ENCODE results near the gene GNG4.

Gene GNG4

DNA sequence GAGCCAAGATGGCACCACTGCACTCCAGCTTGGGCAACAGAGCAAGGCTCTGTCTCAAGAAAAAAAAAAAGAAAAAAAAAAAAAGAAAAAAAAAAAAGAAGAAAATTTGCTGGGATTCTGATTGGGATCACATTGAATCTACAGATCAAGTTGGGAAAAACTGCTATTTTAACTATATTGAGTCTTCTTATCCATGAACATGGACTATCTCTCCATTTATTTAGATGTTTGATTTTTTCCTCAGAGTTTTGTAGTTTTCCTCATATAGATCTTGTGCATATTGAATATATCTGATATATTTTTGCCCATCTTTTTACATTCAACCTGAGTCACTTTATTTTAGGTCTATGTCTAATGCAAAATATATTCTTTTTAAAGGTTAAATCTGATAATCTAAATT is 87.0 kb downstream of the GNG4 start:
- DNase-seq (ENCODE audit: low read depth, low spot score) = no peak
- TF ChIP-seq, protein P1, sequence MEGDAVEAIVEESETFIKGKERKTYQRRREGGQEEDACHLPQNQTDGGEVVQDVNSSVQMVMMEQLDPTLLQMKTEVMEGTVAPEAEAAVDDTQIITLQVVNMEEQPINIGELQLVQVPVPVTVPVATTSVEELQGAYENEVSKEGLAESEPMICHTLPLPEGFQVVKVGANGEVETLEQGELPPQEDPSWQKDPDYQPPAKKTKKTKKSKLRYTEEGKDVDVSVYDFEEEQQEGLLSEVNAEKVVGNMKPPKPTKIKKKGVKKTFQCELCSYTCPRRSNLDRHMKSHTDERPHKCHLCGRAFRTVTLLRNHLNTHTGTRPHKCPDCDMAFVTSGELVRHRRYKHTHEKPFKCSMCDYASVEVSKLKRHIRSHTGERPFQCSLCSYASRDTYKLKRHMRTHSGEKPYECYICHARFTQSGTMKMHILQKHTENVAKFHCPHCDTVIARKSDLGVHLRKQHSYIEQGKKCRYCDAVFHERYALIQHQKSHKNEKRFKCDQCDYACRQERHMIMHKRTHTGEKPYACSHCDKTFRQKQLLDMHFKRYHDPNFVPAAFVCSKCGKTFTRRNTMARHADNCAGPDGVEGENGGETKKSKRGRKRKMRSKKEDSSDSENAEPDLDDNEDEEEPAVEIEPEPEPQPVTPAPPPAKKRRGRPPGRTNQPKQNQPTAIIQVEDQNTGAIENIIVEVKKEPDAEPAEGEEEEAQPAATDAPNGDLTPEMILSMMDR (IDR thresholded peaks at IDR 0.05; ENCODE audit: low read depth, low read length) = no peak
- no peak overlapping the region for H3K4me3 ChIP-seq (ENCODE audit: low read depth, low read length)
- in situ Hi-C loops (cut with HindIII; ENCODE audit: low sequenced_read_pairs) = no loop called here

DNA sequence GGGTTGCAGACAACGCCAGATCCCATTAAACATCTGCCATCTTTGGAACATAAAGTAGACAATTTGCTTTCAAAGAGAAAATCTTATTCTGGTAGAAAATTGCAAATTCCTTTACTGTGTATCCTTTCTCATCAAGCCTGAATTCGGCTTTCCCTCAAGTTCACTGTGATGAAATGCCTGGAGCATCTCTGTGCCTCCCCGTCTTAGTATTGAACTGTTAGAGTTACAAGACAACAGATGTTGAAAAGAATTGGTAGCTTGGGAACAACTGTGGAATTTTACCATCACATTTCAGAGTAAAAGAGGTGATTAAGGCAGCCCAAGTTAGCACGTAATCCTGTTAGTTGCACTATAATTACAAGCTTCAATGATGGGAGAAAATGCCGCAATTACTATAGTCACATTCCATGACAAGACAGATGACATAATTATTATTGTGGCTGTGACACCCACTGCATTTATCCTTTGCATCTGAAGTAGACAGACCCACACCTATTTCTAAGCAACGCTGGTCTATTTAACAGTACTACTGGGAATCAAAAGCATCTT is 90.9 kb downstream of the GNG4 start:
- DNase-seq (ENCODE audit: low read depth, low spot score) = no peak
- TF ChIP-seq, protein P1 (IDR thresholded peaks at IDR 0.05; ENCODE audit: low read depth, low read length) = no peak
- in situ Hi-C loops (cut with HindIII; ENCODE audit: low sequenced_read_pairs) = no loop called here
- no peak overlapping the region for H3K4me3 ChIP-seq (ENCODE audit: low read depth, low read length)

DNA sequence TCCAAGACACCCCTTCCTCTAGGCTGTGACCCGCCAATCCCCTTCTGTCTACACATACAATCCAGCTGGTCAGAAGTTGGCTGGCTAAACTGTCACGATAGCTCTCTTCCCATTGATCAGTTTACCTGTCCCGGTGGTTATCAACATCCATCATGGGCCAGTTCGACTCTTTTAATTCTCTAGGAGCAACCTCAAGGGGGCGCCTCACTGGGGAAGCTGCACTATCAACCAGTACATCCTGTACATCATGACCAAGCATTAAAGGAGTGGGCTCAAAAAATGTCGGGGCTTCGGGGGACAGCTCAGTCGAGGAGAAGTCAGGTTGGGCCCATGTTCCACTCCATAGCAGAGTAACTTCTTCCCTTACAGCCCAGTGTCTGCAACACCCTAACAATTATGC is 92.1 kb downstream of the GNG4 start:
- DNase-seq (ENCODE audit: low read depth, low spot score) = no peak
- H3K4me3 ChIP-seq (ENCODE audit: low read depth, low read length) = no peak overlapping the region
- TF ChIP-seq, protein P1 (IDR thresholded peaks at IDR 0.05; ENCODE audit: low read depth, low read length) = no peak
- in situ Hi-C loops (cut with HindIII; ENCODE audit: low sequenced_read_pairs) = no loop called here

DNA sequence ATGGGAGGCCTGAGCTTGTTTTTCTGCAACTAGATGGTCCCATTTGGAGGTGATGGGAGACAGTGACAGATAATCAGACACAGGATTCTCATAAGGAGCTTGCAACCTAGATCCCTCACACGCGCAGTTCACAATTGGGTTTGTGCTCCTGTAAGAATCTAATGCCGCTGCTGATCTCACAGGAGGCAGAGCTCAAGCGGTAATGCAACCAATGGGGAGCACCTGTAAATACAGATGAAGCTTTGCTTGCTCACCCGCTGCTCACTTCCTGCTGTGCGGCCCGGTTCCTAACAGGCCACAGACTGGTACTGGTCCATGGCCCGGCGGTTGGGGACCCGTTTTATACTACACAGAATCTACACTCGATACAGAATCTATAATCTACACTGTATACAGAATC is 92.8 kb downstream of the GNG4 start:
- TF ChIP-seq, protein P1 (IDR thresholded peaks at IDR 0.05; ENCODE audit: low read depth, low read length) = no peak
- DNase-seq (ENCODE audit: low read depth, low spot score) = no peak
- in situ Hi-C loops (cut with HindIII; ENCODE audit: low sequenced_read_pairs) = no loop called here
- H3K4me3 ChIP-seq (ENCODE audit: low read depth, low read length) = no peak overlapping the region

DNA sequence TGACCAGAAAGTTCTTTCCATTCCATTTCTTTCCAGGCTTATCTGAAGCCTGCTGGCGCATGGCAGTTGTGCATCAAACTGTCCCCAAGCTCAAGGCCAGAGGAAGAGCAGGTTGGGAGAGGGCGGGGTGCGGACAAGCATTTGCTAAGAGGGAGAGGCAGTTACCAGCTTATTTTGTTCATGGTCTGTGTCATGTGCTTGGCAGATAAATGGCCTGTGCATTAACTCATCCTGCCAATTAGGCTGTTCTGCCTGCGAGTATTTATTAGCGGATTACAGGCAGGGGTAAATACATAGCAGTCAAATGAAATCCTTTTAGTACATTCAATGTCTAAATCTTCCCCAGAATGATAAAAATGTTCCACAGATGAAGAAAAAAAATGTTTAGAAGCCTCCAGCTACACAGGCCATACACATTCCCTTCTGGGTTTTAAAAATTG is 96.5 kb downstream of the GNG4 start:
- in situ Hi-C loops (cut with HindIII; ENCODE audit: low sequenced_read_pairs) = no loop called here
- H3K4me3 ChIP-seq (ENCODE audit: low read depth, low read length) = no peak overlapping the region
- TF ChIP-seq, protein P1 (IDR thresholded peaks at IDR 0.05; ENCODE audit: low read depth, low read length) = no peak
- DNase-seq (ENCODE audit: low read depth, low spot score) = no peak

DNA sequence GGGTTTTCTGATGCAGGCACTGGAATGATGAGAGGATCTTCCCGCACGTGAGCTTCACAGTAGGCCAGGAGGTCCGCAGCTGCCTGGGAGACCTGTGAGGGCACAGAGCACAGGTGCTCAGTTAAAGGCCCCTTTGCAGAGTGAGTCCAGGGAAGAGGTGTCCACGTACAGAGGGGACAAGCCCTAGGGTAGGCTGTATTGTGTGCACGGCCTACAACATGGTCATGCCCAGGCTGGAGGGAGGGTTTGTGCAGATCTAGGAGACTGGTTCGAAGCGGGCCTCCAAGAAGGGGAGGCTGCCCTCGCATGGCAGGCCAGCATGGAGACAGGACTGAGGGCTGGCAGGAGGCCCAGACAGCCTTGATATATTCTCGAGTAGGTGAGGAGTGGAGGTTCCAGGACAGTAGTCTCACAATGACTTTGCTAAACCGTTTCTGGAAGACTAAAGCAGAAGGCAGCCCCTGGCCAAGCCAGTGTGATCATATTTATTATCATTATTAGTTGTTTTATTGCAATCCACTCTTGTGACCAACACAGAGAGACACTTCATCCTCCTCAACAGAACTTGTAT is 97.4 kb downstream of the GNG4 start:
- in situ Hi-C loops (cut with HindIII; ENCODE audit: low sequenced_read_pairs) = no loop called here
- no peak overlapping the region for H3K4me3 ChIP-seq (ENCODE audit: low read depth, low read length)
- TF ChIP-seq, protein P1 (IDR thresholded peaks at IDR 0.05; ENCODE audit: low read depth, low read length) = no peak
- no peak for DNase-seq (ENCODE audit: low read depth, low spot score)
